Neutrophil (primary cell): Measurements from ENCODE around the gene DPP3.
A peak's percentile ranks its signal among the peaks of the same experiment; 100 is the strongest.

Source experiments
- H3K27ac ChIP-seq: fragments of 200-600 bp; sonication (generic); 2 replicates; pipeline ENCODE4 v1.5.1; 2016; ENCODE audit warnings: mild to moderate bottlenecking, moderate library complexity
- H3K27me3 ChIP-seq: fragments of 200-600 bp; sonication (generic); 2 replicates; pipeline ENCODE4 v1.6.0; 2016; ENCODE audit warnings: mild to moderate bottlenecking
- H3K36me3 ChIP-seq: fragments of 200-600 bp; sonication (generic); 2 replicates; pipeline ENCODE4 v1.5.1; 2017
- H3K4me1 ChIP-seq, 2 experiments: fragments of 200-600 bp in 1 of 2; sonication (generic) in 1 of 2; 1 replicate in 1 of 2; 2 replicates in 1 of 2; pipeline versions ENCODE4 v1.5.1 to v1.6.1; 2013 to 2016; ENCODE audit warnings: low read depth in 1 of 2, low read length in 1 of 2, mild to moderate bottlenecking in 1 of 2, moderate library complexity in 1 of 2; ENCODE audit not compliant: control insufficient read depth in 1 of 2, insufficient read depth in 1 of 2
- H3K4me3 ChIP-seq, 2 experiments: fragments of 200-600 bp in 1 of 2; sonication (generic) in 1 of 2; 1 replicate in 1 of 2; 2 replicates in 1 of 2; pipeline ENCODE4 v1.5.1; 2013 to 2016; ENCODE audit warnings: low read depth in 1 of 2, low read length in 1 of 2, mild to moderate bottlenecking in 1 of 2, moderate library complexity in 1 of 2
- H3K9me3 ChIP-seq: fragments of 200-600 bp; sonication (generic); 2 replicates; pipeline ENCODE4 v1.5.1; 2016
- CTCF ChIP-seq: fragments of 200-600 bp; sonication (generic); IDR thresholded peaks from 2 replicates; pipeline ENCODE4 v1.5.1; 2016; ENCODE audit warnings: antibody characterized with exemption

DPP3 gene

GRCh38 chr11:66546368-66546965 lies 66.2 kb downstream of the DPP3 start, which contains the start of gene ACTN3:
Gene ACTN3 (plus strand): TSS chr11:66546903. CDS start chr11:66546938, 35 bp downstream.
- H3K4me1 ChIP-seq, result peaks cover 30 to 35% of the 10 kb centered on the region in 2 experiments
- no peak for TF ChIP-seq CTCF
- peaks cover 32% of the 10 kb centered on the region for H3K27me3 ChIP-seq
- peak within 1 kb of the TSS; percentile 84 to 86 for H3K4me3 ChIP-seq
- H3K9me3 ChIP-seq, result no peaks in the 10 kb centered on the region
- H3K27ac ChIP-seq, result peak within 1 kb of the TSS; percentile 83
- no peaks in the 10 kb centered on the region for H3K36me3 ChIP-seq

GRCh38 chr11:66546966-66547661 lies 66.9 kb downstream of the DPP3 start:
- Histone ChIP-seq H3K4me3 (no peak overlapping the region), H3K4me1 (peaks cover 30 to 35% of the 10 kb centered on the region in 2 experiments), H3K9me3 (no peaks in the 10 kb centered on the region), H3K27ac (no peak overlapping the region), H3K27me3 (peaks cover 32% of the 10 kb centered on the region), H3K36me3 (no peaks in the 10 kb centered on the region)
- no peak for TF ChIP-seq CTCF

GRCh38 chr11:66547662-66548009 lies 67.4 kb downstream of the DPP3 start:
- H3K4me3 ChIP-seq, result no peak overlapping the region
- no peak overlapping the region for H3K27ac ChIP-seq
- H3K9me3 ChIP-seq, result no peaks in the 10 kb centered on the region
- no peak for TF ChIP-seq CTCF
- peaks cover 30 to 35% of the 10 kb centered on the region in 2 experiments for H3K4me1 ChIP-seq
- no peaks in the 10 kb centered on the region for H3K36me3 ChIP-seq
- peaks cover 32% of the 10 kb centered on the region for H3K27me3 ChIP-seq

GRCh38 chr11:66548041-66548440 lies 67.8 kb downstream of the DPP3 start:
- peaks cover 32% of the 10 kb centered on the region for H3K27me3 ChIP-seq
- TF ChIP-seq CTCF, result no peak

GRCh38 chr11:66548774-66549630 lies 68.8 kb downstream of the DPP3 start:
- no peaks in the 10 kb centered on the region for H3K9me3 ChIP-seq
- H3K36me3 ChIP-seq, result no peaks in the 10 kb centered on the region
- H3K27me3 ChIP-seq, result peaks cover 32% of the 10 kb centered on the region
- H3K27ac ChIP-seq, result no peak overlapping the region
- TF ChIP-seq CTCF, result no peak
- no peak overlapping the region for H3K4me3 ChIP-seq
- peaks cover 23 to 27% of the 10 kb centered on the region in 2 experiments for H3K4me1 ChIP-seq

More at GRCh38 chr11:66548041-66548440, 67.8 kb downstream of the DPP3 start:
- H3K36me3 ChIP-seq, result no peaks in the 10 kb centered on the region
- no peak overlapping the region for H3K4me3 ChIP-seq
- peaks cover 30 to 35% of the 10 kb centered on the region in 2 experiments for H3K4me1 ChIP-seq
- H3K27ac ChIP-seq, result no peak overlapping the region
- H3K9me3 ChIP-seq, result no peaks in the 10 kb centered on the region
